HEK293T (cell line): ENCODE data around the gene KRT33B.
A peak's percentile ranks its signal among the peaks of the same experiment; 100 is the strongest.
"Not testable (repeated sequence)": the region's sequence is repeated elsewhere in the genome, so short reads cannot be mapped to it uniquely, and the experiment has no call there.

Experiments
- CTCF ChIA-PET: fragments of 350-600 bp; formaldehyde crosslinking; extraction: SDS; loops from one replicate; lab custom pipeline; 2021; ENCODE audit warnings: antibody characterized with exemption, inconsistent platforms; lab: Yijun Ruan, JAX
- POLR2A ChIA-PET: fragments of 350-600 bp; formaldehyde crosslinking; extraction: SDS; loops from one replicate; lab custom pipeline; 2020; ENCODE audit warnings: antibody characterized with exemption, inconsistent platforms; lab: Yijun Ruan, JAX
- DNase-seq: peaks from one replicate; pipeline ENCODE4 v3.0.0; 2012; ENCODE audit warnings: mixed read lengths; ENCODE audit errors: extremely low spot score
- ARNT ChIP-seq: fragments of 450-650 bp; IDR thresholded peaks from 2 replicates; pipeline ENCODE4 v1.6.1; 2017; ENCODE audit warnings: mild to moderate bottlenecking
- BHLHE40 ChIP-seq: fragments of 450-650 bp; IDR thresholded peaks from 2 replicates; pipeline ENCODE4 v1.6.1; 2016; ENCODE audit warnings: mild to moderate bottlenecking, moderate library complexity, borderline replicate concordance
- CTBP1 ChIP-seq: fragments of 450-650 bp; IDR thresholded peaks from 2 replicates; pipeline ENCODE4 v1.6.1; 2016; ENCODE audit warnings: borderline replicate concordance
- ELF4 ChIP-seq: fragments of 450-650 bp; IDR thresholded peaks from 2 replicates; pipeline ENCODE4 v1.6.1; 2017; ENCODE audit warnings: antibody characterized with exemption
- FOXA1 ChIP-seq: fragments of 450-650 bp; IDR thresholded peaks from 2 replicates; pipeline ENCODE4 v1.6.1; 2016; ENCODE audit warnings: mild to moderate bottlenecking
- FOXK2 ChIP-seq: fragments of 450-650 bp; IDR thresholded peaks from 2 replicates; pipeline ENCODE4 v1.6.1; 2016; ENCODE audit warnings: mild to moderate bottlenecking
- FOXM1 ChIP-seq: fragments of 450-650 bp; IDR thresholded peaks from 2 replicates; pipeline ENCODE4 v1.6.1; 2017; ENCODE audit warnings: mild to moderate bottlenecking, borderline replicate concordance
- HDGF ChIP-seq: fragments of 450-650 bp; IDR thresholded peaks from 2 replicates; pipeline ENCODE4 v1.6.1; 2017; ENCODE audit warnings: antibody characterized with exemption, borderline replicate concordance
- L3MBTL2 ChIP-seq: fragments of 450-650 bp; conservative IDR thresholded peaks from 2 replicates; pipeline ENCODE4 v1.6.1; 2016; ENCODE audit warnings: mild to moderate bottlenecking
- LEF1 ChIP-seq: fragments of 450-650 bp; IDR thresholded peaks from 2 replicates; pipeline ENCODE4 v1.6.1; 2017; ENCODE audit warnings: mild to moderate bottlenecking, borderline replicate concordance
- NFRKB ChIP-seq: fragments of 450-650 bp; IDR thresholded peaks from 2 replicates; pipeline ENCODE4 v1.6.1; 2016; ENCODE audit warnings: mild to moderate bottlenecking, moderate library complexity
- SP1 ChIP-seq: fragments of 450-650 bp; IDR thresholded peaks from 2 replicates; pipeline ENCODE4 v1.6.1; 2017
- SUZ12 ChIP-seq: fragments of 450-650 bp; IDR thresholded peaks from 2 replicates; pipeline ENCODE4 v1.6.1; 2016; ENCODE audit warnings: mild to moderate bottlenecking
- TARDBP ChIP-seq: fragments of 450-650 bp; IDR thresholded peaks from 2 replicates; pipeline ENCODE4 v1.6.1; 2016
- ZNF384 ChIP-seq: fragments of 450-650 bp; IDR thresholded peaks from 2 replicates; pipeline ENCODE4 v1.6.1; 2016
- TF ChIP-seq, protein P1 (sequence below): fragments of 450-650 bp; IDR thresholded peaks from 2 replicates; pipeline ENCODE4 v1.6.1; 2016

KRT33B gene

DNA sequence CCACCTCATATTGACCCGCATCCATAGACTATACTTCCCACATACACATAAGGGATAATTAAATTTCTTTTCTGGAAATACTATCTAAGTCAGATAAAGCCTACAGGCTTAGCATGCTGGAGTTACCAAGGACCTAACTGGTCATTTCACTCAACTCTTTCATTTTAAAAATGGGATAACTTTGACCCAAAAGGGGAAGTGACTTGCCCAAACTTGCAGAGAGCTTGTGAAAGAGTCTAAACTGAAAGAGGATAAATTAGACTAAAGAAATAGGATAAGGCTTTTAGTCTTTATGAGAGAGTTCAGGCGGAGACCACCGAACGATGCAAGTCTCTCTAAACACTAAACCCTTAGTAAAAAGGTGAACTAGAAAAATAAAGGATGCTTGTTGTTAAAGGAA is 15.1 kb downstream of the KRT33B start:
- TF ChIP-seq FOXM1 (no peak), ARNT (no peak), L3MBTL2 (no peak), ELF4 (no peak), ZNF384 (no peak), LEF1 (no peak), HDGF (no peak), BHLHE40 (no peak), FOXA1 (no peak), SUZ12 (no peak), FOXK2 (no peak), CTBP1 (no peak), SP1 (no peak)
- TF ChIP-seq, protein P1, sequence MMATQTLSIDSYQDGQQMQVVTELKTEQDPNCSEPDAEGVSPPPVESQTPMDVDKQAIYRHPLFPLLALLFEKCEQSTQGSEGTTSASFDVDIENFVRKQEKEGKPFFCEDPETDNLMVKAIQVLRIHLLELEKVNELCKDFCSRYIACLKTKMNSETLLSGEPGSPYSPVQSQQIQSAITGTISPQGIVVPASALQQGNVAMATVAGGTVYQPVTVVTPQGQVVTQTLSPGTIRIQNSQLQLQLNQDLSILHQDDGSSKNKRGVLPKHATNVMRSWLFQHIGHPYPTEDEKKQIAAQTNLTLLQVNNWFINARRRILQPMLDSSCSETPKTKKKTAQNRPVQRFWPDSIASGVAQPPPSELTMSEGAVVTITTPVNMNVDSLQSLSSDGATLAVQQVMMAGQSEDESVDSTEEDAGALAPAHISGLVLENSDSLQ: no peak
- no peak for DNase-seq
- CTCF ChIA-PET: no interaction called here
- POLR2A ChIA-PET: no interaction called here

DNA sequence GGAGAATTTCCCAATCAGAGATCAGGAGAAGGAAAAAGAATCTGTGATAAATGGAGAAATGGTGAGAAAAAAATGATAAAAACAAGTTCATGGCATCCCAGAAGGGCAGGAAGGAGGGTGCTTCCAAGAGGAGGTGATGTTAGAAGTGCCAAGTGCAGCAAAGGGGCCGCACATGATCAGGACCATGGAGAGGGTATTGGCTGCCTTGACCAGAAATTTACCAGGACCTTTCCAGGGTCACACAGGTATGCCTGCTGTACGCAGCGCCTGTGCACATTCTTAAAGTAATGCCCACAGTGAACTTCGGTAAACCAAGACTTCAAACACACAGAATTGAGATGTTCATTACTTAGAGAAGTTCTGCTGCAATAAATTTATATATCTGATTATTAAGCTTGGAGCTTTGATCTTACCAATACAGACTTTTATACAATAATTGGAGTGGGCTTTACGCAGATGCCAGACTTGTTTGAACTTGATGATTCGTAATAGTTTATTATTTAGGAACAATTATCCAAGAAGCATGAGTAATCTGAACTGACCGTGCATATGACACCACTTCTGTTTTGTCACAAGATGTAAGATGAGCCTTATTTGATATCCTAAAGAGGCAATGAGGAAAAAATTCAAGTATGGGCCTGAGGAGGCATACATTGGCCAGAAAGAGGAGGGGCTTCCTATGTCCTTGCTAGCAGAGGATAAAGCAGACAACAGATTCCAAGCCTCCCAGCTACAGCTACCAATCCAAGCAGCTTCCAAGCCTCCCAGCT is 16.8 kb downstream of the KRT33B start:
- TF ChIP-seq SUZ12 (no peak), SP1 (no peak), CTBP1 (no peak), LEF1 (no peak), ZNF384 (no peak), ELF4 (no peak), FOXK2 (no peak), FOXA1 (no peak), HDGF (no peak), ARNT (no peak), BHLHE40 (no peak), L3MBTL2 (no peak), NFRKB (no peak), FOXM1 (no peak), TARDBP (no peak)
- TF ChIP-seq, protein P1: no peak
- ChIA-PET POLR2A (no interaction called here), CTCF (no interaction called here)
- peak; percentile 7 for DNase-seq

DNA sequence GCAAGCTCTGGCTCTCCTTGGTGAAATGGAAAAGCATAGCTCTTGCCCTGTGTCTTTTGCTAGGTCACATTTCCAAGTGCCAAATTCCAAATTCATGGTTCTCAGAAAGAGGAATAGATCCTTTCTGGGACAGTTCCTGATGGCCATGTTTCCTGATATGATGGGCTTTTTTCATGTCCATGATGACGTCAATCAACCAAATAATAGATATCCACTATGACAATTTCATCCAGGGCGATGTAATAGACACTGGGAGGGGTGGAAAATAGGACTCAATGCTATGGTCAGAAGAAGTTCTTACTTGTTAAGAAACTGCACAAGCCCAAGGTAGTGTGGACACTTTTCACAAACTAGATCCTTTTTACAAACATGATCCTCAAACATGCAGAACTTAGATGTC is 18.4 kb downstream of the KRT33B start:
- POLR2A ChIA-PET: no interaction called here
- CTCF ChIA-PET: no interaction called here
- no peak for TF ChIP-seq HDGF
- no peak for TF ChIP-seq L3MBTL2
- no peak for TF ChIP-seq FOXA1
- no peak for DNase-seq

DNA sequence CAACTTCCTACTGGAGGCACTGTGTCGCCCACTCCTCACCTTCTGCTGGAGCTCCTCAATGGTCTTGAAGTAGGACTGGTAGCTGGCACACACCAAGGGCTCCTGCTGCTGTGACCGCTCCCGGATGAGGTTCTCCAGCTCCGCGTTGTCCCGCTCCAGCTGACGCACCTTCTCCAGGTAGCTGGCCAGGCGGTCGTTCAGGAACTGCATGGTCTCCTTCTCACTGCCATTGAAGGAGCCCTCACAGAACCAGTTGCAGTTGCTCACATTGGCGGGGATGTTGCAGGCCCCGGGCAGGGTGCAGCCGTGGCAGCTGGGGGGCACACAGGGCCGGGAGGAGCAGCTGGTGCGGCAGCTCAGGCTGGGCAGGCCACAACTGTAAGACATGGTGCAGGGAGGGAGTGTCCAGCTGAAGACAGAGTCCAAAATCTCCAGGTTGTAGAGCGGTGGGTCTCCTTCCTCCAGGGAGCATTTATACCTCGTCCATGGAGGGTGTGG is 19.2 kb downstream of the KRT33B start, which contains the start of gene KRT33A:
TSS of gene KRT33A (minus strand) at position 448 of the 498 bp plus-strand sequence. CDS start at position 387, 61 bp downstream.
- POLR2A ChIA-PET, DNase-seq: not testable (repeated sequence)
- CTCF ChIA-PET: interaction anchor here (0.7 kb wide), 1 partner anchor 199 kb away, joined by 3 read pairs; no protein-coding TSS in a partner anchor

DNA sequence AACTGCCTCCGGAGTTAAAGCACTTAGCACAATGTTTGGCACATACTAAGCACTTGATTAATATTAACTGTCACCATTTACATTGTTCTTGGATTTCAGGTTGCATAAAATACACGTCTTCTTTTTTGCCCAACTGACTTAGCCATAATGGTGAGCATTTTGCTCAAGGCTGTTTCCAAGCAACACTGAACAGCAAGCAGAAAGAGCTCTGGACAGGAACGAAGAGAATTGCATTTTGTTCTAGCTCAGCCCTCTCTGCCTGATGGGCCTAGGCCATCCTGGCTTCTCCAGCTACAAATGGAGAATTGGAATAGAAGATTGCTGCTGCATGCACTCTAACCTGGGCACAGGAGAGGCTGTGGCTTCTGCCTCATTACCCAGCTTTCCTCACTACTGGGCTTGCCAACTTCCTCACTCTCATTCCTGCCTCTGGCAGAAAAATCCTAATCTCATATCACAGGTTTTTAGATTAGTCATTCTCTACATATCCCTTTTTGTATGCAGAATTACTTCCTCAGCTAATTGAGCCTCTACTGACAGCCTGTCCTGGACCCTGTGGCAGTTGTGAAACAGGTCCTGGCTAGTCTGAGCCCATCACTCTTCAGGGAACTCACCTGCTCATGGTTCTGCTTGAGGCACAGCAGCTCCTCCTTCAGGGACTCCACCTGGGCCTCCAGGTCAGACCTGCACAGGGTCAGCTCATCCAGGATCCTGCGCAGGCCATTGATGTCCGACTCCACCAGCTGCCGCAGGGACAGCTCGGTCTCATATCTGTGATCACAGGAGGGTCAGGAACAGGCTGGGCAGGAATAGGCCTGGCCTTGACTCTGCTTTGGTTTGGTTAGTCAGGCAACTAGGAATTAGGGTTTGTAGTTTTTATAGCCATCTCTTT is 21.5 kb downstream of the KRT33B start:
- no peak for DNase-seq
- ChIA-PET POLR2A (no interaction called here), CTCF (interaction anchor here (0.6 kb wide), 1 partner anchor 136 kb away, joined by 3 read pairs; no protein-coding TSS in a partner anchor)
- TF ChIP-seq, protein P1: no peak
- TF ChIP-seq LEF1 (no peak), BHLHE40 (no peak), L3MBTL2 (no peak), SP1 (no peak), ARNT (no peak), ZNF384 (no peak), NFRKB (no peak), TARDBP (no peak), SUZ12 (no peak)

DNA sequence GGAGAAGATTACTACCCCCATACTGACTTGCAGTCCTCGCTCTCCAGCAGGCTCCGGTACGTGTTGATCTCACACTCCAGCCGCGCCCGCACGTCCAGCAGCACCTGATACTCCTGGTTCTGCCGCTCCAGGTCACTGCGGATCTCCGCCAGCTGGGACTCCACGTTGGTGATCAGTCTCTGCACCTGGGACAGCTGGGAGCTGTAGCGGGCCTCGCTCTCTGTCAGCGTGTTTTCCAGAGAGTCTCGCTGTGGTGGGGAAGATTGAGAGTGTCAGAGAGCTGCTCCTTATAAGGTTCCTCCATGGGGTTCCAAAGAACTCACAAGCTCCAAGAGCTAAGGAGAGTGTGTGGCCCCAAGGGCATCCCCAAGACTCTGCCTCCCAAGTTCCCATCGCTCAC is 23.2 kb downstream of the KRT33B start:
- POLR2A ChIA-PET, DNase-seq: not testable (repeated sequence)
- CTCF ChIA-PET: interaction anchor here (1.1 kb wide), 1 partner anchor 24 kb away, joined by 3 read pairs; no protein-coding TSS in a partner anchor
